K562 treated with DMSO at 1 percent for 48 hours (cell line): ENCODE results near the gene RPS10. TPM values are rescaled to one million over a fixed set of nuclear protein-coding genes. Genes with fewer than 3 reads are reported as not detected.

Source experiments
- total RNA-seq: library from RNA; unstranded; fragments of 300-600 nt; gene quantifications from 2 replicates; pipeline ENCODE4 v1.2.3, GENCODE V29; 2022; ENCODE audit warnings: low replicate concordance; ENCODE audit errors: extremely low read depth

RPS10 gene
- 1,846 TPM in 1 of 2 replicates, not detected in the other for total RNA-seq

DNA sequence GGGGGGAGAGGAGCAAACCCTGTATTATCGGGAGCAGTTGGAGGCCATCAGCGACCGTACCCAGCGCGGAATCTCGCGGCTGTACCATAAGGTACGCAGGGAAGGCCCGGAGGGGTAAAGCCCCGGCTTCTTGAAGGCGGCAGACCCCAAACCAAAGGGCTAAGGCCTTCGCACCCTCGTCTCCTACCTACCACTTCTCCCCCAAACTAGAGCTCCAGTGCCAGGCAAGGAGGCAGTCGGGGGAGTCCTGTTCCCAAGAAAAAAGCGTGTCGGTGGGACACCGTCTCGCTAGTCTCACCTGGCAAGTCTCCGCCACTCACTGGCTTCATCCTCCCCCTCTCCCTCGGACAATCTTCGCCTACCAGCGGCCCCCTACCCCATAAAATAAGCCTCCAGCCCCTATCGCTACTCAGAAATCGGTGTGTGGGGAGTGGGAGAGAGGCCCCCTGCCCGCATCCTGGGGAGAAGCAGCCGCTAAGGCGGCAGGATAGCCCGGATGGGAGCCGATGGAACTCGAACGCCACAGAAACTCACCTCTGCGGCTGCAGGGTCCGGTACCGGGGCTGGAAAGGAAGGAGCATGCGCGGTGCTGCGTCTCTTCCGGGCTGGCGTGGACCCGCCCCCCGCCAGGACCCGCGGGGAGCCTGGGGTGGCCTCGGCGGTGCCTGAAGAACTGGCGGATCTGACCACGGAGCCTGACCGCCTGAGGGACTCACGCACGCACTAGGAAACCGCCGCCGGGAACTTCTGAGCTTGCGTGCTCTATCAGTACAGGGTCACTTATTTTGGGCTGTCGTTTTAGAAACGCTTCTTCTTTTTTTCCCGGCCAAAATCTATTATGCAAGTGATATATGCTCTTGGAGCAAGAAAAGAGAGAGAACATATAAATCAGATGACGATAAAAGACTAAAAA, at the start of gene RPS10:
Gene RPS10, minus strand, starts transcription at position 572 of the 913 bp plus-strand sequence. CDS start 848 bp downstream, outside the sequence.

GRCh38 chr6:34465531-34466241, 39.8 kb upstream of the RPS10 start, which contains the start of gene PACSIN1:
Gene PACSIN1, plus strand, starts transcription at chr6:34466076. Its CDS starts 60,230 bp downstream, at chr6:34526306.

GRCh38 chr6:34392497-34393190, 33.2 kb downstream of the RPS10 start, which contains the start of gene NUDT3:
Gene NUDT3, minus strand, starts transcription at chr6:34392669. Its CDS starts 307 bp downstream, at chr6:34392362.

Other genes starting within 250 kb of the RPS10 start
- gene HMGA1, start 189.2 kb downstream of the RPS10 start, total RNA-seq: 996 and 1,124 TPM in 2 replicates
- gene SMIM29, start 177.1 kb downstream of the RPS10 start, total RNA-seq: not detected in 2 replicates
- not detected in 2 replicates for gene NUDT3, start 33.4 kb downstream of the RPS10 start, total RNA-seq
- gene PACSIN1, start 40.0 kb upstream of the RPS10 start, total RNA-seq: not detected in 2 replicates
- gene SPDEF, start 130.3 kb upstream of the RPS10 start, total RNA-seq: not detected in 2 replicates